CD14-positive monocyte (primary cell): Measurements from ENCODE around the gene ANKRD23. TPM values are rescaled to one million over a fixed set of nuclear protein-coding genes. Genes with fewer than 3 reads are reported as not detected.

Experiments used
- DNase-seq, 3 donors: peaks; one replicate each; pipeline ENCODE4 v3.0.0-alpha.2; 2011 to 2022
- H2AFZ ChIP-seq: 2 replicates; pipeline ENCODE4 v1.6.0; 2012; ENCODE audit warnings: mild to moderate bottlenecking, low read depth, low read length, inconsistent platforms; ENCODE audit not compliant: insufficient read depth, poor library complexity, severe bottlenecking
- H3K27ac ChIP-seq, 2 donors: 1 replicate in 1 of 2; 2 replicates in 1 of 2; pipeline ENCODE4 v1.5.1; 2012 to 2013; ENCODE audit warnings: low read length in 2 of 2, control low read depth in 1 of 2, inconsistent platforms in 1 of 2, low read depth in 1 of 2, mild to moderate bottlenecking in 1 of 2
- H3K27me3 ChIP-seq, 2 donors: one replicate each; pipeline versions ENCODE4 v1.6.0 to v1.6.1; 2011 to 2013; ENCODE audit warnings: low read length in 2 of 2; ENCODE audit not compliant: control insufficient read depth in 2 of 2, insufficient read depth in 2 of 2
- H3K36me3 ChIP-seq, 2 donors: replicated peaks in 1 of 2; 1 replicate in 1 of 2; 2 replicates in 1 of 2; pipeline versions ENCODE4 v1.5.1 to v1.6.1; 2012 to 2013; ENCODE audit warnings: low read length in 2 of 2, control low read depth in 1 of 2, inconsistent platforms in 1 of 2, mild to moderate bottlenecking in 1 of 2; ENCODE audit not compliant: insufficient read depth in 2 of 2, control insufficient read depth in 1 of 2
- H3K4me1 ChIP-seq, 2 donors: 1 replicate in 1 of 2; 2 replicates in 1 of 2; pipeline versions ENCODE4 v1.5.1 to v1.6.1; 2012 to 2013; ENCODE audit warnings: low read length in 2 of 2, control low read depth in 1 of 2, inconsistent platforms in 1 of 2, mild to moderate bottlenecking in 1 of 2, moderate library complexity in 1 of 2; ENCODE audit not compliant: insufficient read depth in 2 of 2, control insufficient read depth in 1 of 2
- H3K4me2 ChIP-seq: replicated peaks from 2 replicates; pipeline ENCODE3; 2012; ENCODE audit warnings: low read length, moderate library complexity, mild to moderate bottlenecking; ENCODE audit not compliant: poor library complexity, severe bottlenecking; ENCODE audit errors: extremely low read depth
- H3K4me3 ChIP-seq, 3 experiments: fragments of 200-600 bp in 1 of 3; sonication (generic) in 1 of 3; replicated peaks in 1 of 3; 1 replicate in 2 of 3; 2 replicates in 1 of 3; pipeline ENCODE4 v1.5.1; 2011 to 2013; ENCODE audit warnings: low read length in 3 of 3, mild to moderate bottlenecking in 3 of 3, control low read depth in 2 of 3, low read depth in 2 of 3, inconsistent platforms in 1 of 3, moderate library complexity in 1 of 3
- H3K79me2 ChIP-seq: 2 replicates; pipeline ENCODE4 v1.6.0; 2012; ENCODE audit warnings: mild to moderate bottlenecking, control low read depth, inconsistent platforms, low read length, moderate library complexity; ENCODE audit not compliant: insufficient read depth
- H3K9ac ChIP-seq: 2 replicates; pipeline ENCODE4 v1.6.0; 2017; ENCODE audit warnings: low read length, mild to moderate bottlenecking; ENCODE audit not compliant: insufficient read depth, poor library complexity, severe bottlenecking
- H3K9me3 ChIP-seq, 2 donors: replicated peaks in 1 of 2; 1 replicate in 1 of 2; 2 replicates in 1 of 2; pipeline versions ENCODE4 v1.5.1 to v1.6.1; 2012 to 2013; ENCODE audit warnings: low read length in 2 of 2, control low read depth in 1 of 2; ENCODE audit not compliant: control insufficient read depth in 1 of 2, insufficient read depth in 1 of 2
- H4K20me1 ChIP-seq: 2 replicates; pipeline ENCODE4 v1.6.0; 2012; ENCODE audit warnings: mild to moderate bottlenecking, low read length, control low read depth, moderate library complexity; ENCODE audit not compliant: insufficient read depth
- H3K27ac Mint-ChIP-seq, 7 donors: one replicate each; pipeline ENCODE4 v1.8.0; 2020; ENCODE audit warnings: mild to moderate bottlenecking in 7 of 7, mixed read lengths in 7 of 7, moderate library complexity in 6 of 7, inconsistent platforms in 2 of 7
- H3K27me3 Mint-ChIP-seq, 3 donors: one replicate each; pipeline ENCODE4 v1.8.0; 2021 to 2022; ENCODE audit warnings: low read depth in 3 of 3, mild to moderate bottlenecking in 3 of 3, mixed read lengths in 3 of 3, moderate library complexity in 3 of 3, inconsistent platforms in 1 of 3
- H3K36me3 Mint-ChIP-seq, 2 donors: one replicate each; pipeline ENCODE4 v1.8.0; 2020; ENCODE audit warnings: mixed read lengths in 2 of 2, inconsistent platforms in 1 of 2, mild to moderate bottlenecking in 1 of 2
- H3K4me1 Mint-ChIP-seq: one replicate; pipeline ENCODE4 v1.8.0; 2020; ENCODE audit warnings: mild to moderate bottlenecking, mixed read lengths
- H3K4me3 Mint-ChIP-seq, 2 donors: one replicate each; pipeline ENCODE4 v1.8.0; 2020; ENCODE audit warnings: mild to moderate bottlenecking in 2 of 2, mixed read lengths in 2 of 2, moderate library complexity in 1 of 2
- H3K9me3 Mint-ChIP-seq, 7 donors: one replicate each; pipeline ENCODE4 v1.8.0; 2020 to 2022; ENCODE audit warnings: mixed read lengths in 7 of 7, mild to moderate bottlenecking in 6 of 7, moderate library complexity in 6 of 7, inconsistent platforms in 2 of 7
- CTCF ChIP-seq: fragments of 200-600 bp; IDR thresholded peaks from one replicate; pipeline ENCODE4 v1.8.0; 2022; ENCODE audit warnings: antibody characterized with exemption, mild to moderate bottlenecking
- WGBS: methylation state at CpG from one replicate; pipeline ENCODE4 v1.1.5; 2013; ENCODE audit warnings: missing lambda C conversion rate; ENCODE audit not compliant: insufficient coverage; 5-methylcytosine and 5-hydroxymethylcytosine counted together
- intact Hi-C, 2 donors: fragments of 100-400 bp; cut with micrococcal nuclease; formaldehyde crosslinking; loops; one replicate each; pipeline versions ENCODE4 v1.15.0 to v1.15.1; 2023
- polyA plus RNA-seq, 3 donors: library from polyadenylated mRNA; depleted of rRNA in 1 of 3; unstranded in 2 of 3; stranded (reverse) in 1 of 3; fragments of 300-500 nt in 2 of 3; fragments of >200 nt in 1 of 3; fragmentation: Illumina TruSeq in 2 of 3; gene quantifications; 1 replicate in 2 of 3; 2 replicates in 1 of 3; pipeline ENCODE4 v1.2.3, GENCODE V29; 2012 to 2021

Gene ANKRD23
- polyA plus RNA-seq, 3 donors = 1.4 TPM; not detected in 2

DNA sequence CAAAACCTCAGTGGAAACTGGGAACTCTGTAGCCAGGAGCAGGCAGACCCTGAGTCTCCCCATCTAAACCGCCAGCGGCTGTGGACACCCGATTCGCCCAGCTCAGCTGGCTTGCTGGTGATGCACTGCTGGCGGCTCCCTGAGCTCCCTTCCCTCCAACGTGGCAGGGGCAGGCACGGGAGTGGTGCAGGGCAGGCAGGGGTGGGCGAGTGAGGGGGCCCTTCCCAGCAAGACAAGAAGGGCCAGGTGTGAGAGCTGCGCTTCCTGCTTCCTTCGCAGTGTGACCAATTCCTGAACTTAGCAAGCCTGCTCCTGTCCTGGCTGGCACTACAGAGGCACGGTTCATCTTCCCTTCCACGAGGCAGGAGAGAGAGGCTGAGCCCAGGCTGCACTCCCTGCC lies 38.4 kb upstream of the ANKRD23 start:
- Histone ChIP-seq H4K20me1 (no peaks in the 10 kb centered on the region), H2AFZ (no peak overlapping the region), H3K36me3 (no peaks in the 10 kb centered on the region), H3K4me2 (no peak overlapping the region), H3K9me3 (no peaks in the 10 kb centered on the region), H3K27me3 (peaks cover 0 to 87% of the 10 kb centered on the region in 2 donors), H3K27ac (no peak overlapping the region), H3K79me2 (no peaks in the 10 kb centered on the region), H3K4me1 (peaks cover 26 to 28% of the 10 kb centered on the region in 2 donors), H3K9ac (no peak overlapping the region), H3K4me3 (no peak overlapping the region)
- DNase-seq = no peak
- Mint-ChIP-seq H3K27me3 (peaks cover 71 to 99% (median 80%) of the 10 kb centered on the region in 3 donors), H3K9me3 (peaks cover 0 to 5% (median 0%) of the 10 kb centered on the region in 7 donors), H3K36me3 (peaks cover 3 to 5% of the 10 kb centered on the region in 2 donors), H3K4me1 (peaks cover 16% of the 10 kb centered on the region), H3K27ac (no peak overlapping the region), H3K4me3 (peak overlapping the region in 1 of 2 donors; percentile 51)
- 87% methylated on average over 10 of the region's 12 CpGs for WGBS
- no peak for TF ChIP-seq CTCF
- intact Hi-C loops = no loop called here

GRCh38 chr2:96881349-96882195 lies 37.8 kb upstream of the ANKRD23 start:
- Histone ChIP-seq H3K4me1 (peaks cover 21 to 22% of the 10 kb centered on the region in 2 donors), H3K4me3 (no peak overlapping the region), H4K20me1 (no peaks in the 10 kb centered on the region), H3K4me2 (no peak overlapping the region), H3K27ac (no peak overlapping the region), H3K27me3 (peaks cover 0 to 90% of the 10 kb centered on the region in 2 donors), H3K36me3 (no peaks in the 10 kb centered on the region), H2AFZ (no peak overlapping the region), H3K9ac (no peak overlapping the region), H3K9me3 (no peaks in the 10 kb centered on the region), H3K79me2 (no peaks in the 10 kb centered on the region)
- intact Hi-C loops = no loop called here
- H3K27me3 Mint-ChIP-seq = peaks cover 67 to 98% (median 83%) of the 10 kb centered on the region in 3 donors
- WGBS = no CpG with 5 or more reads among the region's 10 CpGs
- H3K9me3 Mint-ChIP-seq = peaks cover 0 to 5% (median 0%) of the 10 kb centered on the region in 7 donors
- no peak for TF ChIP-seq CTCF
- H3K27ac Mint-ChIP-seq = no peak overlapping the region
- H3K4me3 Mint-ChIP-seq = peak overlapping the region in 1 of 2 donors; percentile 57
- H3K36me3 Mint-ChIP-seq = peaks cover 3 to 5% of the 10 kb centered on the region in 2 donors
- DNase-seq = no peak
- H3K4me1 Mint-ChIP-seq = peaks cover 14% of the 10 kb centered on the region
